GM21390 (cell line): ENCODE data around the gene TPBGL.
"Not testable (repeated sequence)": the region's sequence is repeated elsewhere in the genome, so short reads cannot be mapped to it uniquely, and the experiment has no call there.

Experiments
- ATAC-seq: cut with Tn5 transposase; IDR thresholded peaks from one replicate; pipeline ENCODE4 v1.9.1; 2021; ENCODE audit not compliant: unreplicated experiment

Gene TPBGL

DNA sequence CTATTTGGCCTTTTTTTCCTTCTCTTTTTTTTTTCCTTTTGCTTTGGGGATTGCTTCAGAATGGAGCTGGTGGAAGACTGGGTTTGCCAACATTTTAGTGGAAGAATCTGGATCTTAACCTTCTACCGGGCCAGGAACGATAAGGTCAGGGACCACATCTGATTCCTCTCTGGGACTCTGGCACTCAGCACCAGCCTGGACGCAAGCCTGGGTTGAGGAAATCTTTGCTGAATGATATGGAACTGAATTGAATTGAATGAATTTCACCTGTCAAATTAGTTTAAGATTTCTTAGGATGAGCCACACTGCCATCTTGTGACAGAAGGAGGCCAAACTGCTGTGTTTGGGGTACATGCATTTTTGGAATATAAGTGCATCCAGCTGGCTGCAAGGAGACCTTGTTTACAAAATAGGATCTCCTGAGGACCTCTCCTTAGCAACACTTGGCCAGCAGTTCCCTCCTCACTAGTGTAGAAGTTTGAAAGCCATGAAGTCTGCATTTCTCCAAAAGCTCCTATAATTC is 30.4 kb downstream of the TPBGL start:
- no peak for ATAC-seq

DNA sequence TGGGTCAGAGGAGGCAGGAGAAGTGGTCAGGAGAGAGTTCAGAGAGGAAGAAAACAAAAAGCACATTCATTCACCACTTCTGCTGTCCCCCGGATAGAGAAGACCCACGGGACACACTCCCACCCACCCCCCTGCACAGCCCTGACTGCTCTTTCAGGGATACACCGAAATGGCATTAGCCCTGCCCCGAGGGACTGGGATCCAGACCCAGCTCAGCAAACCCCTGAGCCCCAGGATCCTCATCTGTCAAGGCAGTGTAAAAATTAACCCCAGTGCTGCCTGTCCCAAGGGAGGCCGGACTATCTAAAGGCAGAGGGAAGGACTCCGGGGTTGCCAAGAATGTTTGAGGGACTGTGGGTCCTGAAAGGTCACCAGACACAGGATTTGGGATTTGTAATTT is 31.2 kb downstream of the TPBGL start:
- ATAC-seq, result no peak

DNA sequence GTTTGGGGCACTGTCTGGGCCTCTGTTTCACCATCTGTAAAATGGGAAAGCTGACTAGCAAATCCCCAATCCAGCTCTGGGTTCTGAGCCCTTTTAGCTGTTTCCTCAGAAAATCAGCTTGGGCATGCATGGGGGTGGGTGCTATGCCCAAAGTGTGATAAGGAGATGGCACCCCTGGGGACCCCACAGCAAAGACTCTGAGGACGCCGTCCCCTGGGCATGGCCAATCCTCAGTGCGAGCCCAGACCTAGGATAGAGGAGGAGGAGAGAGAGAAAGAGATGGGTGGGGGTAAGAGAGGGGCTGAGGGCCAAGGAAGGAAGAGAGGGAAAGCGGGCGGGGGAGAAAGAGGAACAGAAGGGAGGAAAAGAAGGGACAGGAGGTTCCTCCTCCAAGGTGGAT is 31.8 kb downstream of the TPBGL start:
- no peak for ATAC-seq

DNA sequence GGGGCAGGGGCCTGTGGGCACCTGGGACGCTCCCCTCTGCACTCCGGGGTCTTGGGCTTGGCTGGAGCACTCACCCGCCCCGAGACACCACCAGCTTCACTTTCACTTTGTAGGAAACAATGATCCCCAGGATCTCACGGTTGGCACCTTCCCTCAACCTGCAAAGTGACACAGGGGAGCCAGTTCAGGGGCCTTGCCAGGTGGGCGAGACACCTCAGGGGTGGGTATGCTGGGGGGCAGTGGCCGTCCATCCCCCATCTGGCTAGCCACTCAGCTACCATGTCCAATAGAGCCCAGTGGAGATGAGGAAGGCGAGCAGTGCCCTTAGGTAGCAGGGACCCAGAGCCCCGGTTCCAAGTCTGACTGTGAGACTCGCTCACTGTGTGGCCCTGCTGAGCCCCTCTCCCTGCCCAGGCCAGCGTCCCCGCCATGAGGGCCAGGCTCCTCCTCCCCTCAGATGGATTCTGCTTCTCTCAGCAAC is 32.3 kb downstream of the TPBGL start:
- no peak for ATAC-seq

DNA sequence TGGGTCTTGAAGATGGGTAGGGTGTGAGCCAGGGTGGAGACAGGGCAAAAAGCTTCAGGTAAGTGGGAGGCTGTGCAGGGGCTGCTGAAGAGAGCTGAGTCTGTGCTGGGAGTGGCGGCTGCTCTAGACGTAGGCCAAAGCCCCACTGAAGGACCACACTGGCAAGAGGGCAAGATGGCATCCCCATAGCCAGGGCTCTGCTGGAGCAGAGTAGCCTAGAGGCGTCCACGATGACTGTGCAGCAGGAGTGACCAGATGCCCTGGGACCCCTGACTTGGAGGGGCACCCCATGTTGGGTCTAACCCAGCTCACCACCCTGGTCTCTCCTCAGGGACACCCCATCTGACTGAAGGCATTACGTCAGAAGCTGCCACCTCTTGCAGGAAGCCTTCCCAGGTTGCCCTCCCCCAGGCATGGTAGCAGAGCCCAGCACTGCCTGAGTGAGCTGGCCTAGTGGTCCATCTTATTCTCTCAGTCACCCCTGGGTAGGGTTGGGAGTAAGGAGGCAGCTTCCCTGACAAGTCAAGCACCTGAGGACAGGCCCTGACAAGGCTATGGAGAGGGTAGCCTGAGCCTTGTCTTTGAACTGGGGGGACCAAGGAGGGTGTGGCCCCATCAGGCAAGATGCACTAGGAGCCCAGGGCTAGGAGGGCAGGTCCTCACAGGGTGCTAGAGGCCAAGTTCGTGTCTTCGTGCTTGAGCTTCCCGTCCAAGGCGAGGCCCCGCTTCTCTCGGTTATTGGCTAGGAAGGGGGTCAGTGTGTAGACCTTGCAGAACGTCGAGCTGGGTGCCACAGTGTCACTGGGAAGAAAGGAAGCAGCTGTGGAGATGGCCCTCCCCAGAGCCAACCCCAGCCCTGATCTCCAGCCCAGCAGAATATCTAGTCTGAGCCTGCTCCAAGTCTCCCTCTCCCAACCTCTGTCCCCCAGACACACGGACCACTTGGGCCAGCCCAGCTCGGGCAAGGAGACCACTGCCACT is 33.1 kb downstream of the TPBGL start:
- no peak for ATAC-seq

DNA sequence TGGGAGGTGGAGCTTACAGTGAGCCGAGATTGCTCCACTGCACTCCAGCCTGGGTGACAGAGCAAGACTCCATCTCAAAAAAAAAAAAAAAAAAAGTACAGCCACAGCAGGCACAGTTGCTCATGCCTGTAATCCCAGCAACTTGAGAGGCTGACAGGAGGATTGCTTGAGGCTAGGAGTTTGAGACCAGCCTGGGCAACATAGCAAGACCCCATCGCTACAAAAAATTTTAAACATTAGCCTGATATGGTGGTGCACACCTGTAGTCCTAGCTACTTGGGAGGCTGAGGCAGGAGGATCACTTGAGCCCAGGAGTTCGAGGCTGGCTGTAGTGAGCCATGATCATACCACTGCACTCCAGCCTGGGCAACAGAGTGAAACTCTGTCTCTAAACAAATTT is 34.1 kb downstream of the TPBGL start:
- not testable (repeated sequence) for ATAC-seq

DNA sequence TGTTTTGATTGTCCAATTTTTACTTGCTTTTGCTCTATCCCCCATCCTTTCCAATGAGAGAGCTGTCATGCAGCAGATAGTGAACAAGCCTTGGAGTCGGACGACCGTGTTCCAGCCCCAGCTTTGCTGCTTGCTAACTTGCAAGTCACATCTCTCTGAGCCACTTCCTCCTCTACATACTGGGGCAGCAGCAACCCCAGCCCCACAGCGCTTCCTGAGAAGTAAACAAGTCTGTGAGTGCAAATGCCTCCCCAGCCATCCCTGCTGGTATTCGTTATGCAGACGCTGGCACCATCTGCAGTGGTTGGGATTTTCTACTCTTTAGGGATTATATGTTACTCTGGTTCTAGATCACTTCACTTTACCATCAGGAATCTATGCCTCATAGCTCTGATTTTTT is 35.0 kb downstream of the TPBGL start:
- no peak for ATAC-seq

DNA sequence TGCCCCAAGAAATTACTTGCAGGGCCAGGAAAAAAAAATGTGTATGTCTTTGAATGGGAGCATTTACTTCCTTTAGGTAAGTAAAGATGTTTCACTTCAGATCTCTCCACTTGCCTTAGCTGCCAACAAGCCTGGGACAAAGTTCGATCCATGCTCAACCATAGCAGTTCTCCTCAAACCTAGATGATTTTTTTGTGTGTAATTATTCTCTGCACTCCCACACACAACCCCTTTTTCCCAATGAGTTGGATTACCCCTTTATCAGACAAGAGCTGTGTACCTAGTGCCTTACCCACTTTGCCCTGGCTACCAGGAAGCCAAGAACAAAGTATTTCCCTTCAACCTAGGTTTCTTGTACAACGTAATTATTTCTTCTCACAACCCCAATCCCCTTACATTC is 35.6 kb downstream of the TPBGL start:
- no peak for ATAC-seq

DNA sequence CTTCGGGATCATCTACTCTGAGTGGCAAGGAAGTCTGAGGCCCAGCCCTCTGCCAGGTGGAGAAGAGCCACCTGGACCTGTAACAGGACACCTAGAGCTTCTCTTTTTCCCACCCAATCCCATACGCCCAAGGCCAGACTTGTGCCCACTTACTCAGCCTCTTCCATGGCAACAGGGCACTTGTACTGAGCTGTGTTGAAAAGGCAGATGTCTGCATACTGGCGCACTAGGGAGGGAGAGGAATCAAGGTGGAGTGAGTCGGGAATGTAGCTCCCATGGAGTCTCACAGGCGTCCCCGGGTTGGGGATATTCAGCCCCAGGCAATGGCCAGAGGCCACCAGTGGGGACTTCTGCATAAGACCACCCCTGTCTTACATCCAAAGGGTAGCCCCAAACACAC is 36.1 kb downstream of the TPBGL start:
- ATAC-seq, result no peak

DNA sequence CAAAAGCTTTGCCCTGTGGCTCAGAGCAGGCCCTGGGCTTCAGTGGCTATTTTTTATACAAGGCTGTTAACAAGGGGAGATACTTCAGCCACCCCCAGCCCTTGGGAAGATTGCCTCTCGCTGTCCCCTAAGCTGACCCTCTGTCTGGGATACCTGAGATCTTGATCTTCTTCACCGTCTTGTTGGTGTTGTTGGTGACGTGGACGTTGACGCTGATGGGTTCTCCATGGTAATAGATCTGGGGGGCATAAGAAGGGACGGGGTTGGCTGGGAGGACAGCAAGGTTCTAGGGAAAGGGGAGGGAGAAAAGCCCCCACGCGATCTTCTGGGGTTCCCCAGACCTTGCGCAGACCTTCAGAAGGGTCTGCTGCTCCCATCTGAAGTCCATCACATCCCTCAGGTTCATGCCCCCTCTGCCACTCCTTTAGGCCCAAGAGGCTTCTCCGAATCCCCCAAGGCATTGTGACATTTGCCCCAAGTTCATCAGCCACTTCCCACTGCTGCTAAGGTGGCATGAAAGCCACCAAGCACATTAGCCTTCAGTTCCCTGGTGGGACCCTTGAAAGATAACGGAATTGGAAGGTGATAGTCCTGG is 36.7 kb downstream of the TPBGL start:
- ATAC-seq, result no peak

DNA sequence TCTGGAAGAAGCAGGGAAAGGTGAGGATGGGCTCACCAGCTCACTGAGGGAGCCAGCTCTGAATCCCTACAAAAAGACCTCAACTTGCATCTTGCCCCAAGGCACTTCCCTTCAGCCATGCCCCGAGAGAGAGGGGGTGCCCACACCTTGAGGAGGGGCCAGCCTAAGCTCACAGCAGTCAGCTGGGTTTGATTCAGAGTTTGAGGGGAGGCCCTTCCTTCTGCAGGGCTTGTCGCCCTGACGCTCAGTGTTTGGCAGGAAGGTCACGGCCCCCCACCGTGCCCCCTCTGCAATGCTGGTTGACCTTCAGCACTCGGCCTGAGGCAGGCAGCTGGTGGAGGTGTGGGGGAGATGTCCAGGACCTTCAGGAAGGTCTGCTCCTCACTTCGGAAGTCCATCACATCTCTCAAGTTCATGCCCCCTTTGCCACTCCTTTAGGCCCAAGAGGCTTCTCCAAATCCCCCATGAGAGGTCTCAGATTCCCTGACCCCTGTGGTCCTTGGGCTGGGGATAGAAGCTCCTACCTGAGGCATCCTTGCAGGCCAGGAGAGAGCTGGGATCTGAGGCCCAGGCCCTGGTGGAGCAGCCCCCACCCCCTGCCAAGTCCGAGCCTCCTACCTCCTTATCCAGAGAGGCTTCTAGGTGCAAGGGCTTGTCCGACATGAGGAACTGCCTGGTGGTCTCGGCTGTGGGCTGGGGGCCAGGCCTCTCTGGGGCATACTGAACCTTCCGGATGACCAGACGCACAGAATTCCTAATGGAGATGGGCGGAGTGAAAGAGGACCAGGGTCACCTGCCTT is 37.6 kb downstream of the TPBGL start:
- no peak for ATAC-seq

DNA sequence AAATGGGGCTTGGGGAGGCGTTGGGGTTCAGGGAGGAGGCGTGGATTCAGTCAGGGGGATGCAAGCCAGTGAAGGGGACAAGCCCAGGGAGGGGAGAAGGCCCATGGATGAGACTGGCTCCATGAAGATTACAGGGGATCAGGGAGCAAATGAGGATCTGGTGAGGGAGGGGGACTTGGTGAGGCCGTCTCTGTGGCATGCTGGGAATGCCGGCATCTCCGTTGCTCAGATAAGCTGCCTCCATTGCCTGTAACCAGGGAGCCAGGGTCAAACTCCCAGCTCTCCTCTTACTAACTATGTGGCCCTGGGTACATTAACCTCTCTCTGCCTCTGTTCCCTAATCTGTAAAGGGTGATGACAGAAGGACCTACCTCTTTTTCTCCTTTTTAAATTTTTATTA is 38.7 kb downstream of the TPBGL start:
- no peak for ATAC-seq

DNA sequence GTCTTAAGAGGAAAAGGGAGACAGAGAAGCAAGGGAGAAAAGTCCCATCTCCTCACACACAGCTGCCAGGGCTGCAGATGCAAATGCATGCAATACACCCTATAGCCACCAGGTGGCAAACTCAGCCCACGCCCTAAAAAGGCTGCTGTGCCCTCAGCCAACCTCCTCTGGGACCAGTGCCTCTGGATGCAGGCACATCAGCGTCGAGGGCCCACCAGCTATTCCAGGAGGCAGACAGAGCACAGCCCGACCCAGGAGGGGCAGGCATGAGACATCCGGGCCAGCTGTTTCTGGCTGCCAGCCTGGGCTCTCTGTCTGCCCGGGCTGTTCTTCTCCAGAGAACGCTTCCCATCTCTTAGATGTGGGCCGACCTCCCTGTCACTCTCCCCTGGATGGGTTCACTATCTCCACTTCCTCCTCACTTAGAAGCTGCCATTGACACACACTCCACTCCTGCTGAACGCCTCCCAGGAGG is 39.7 kb downstream of the TPBGL start:
- no peak for ATAC-seq

DNA sequence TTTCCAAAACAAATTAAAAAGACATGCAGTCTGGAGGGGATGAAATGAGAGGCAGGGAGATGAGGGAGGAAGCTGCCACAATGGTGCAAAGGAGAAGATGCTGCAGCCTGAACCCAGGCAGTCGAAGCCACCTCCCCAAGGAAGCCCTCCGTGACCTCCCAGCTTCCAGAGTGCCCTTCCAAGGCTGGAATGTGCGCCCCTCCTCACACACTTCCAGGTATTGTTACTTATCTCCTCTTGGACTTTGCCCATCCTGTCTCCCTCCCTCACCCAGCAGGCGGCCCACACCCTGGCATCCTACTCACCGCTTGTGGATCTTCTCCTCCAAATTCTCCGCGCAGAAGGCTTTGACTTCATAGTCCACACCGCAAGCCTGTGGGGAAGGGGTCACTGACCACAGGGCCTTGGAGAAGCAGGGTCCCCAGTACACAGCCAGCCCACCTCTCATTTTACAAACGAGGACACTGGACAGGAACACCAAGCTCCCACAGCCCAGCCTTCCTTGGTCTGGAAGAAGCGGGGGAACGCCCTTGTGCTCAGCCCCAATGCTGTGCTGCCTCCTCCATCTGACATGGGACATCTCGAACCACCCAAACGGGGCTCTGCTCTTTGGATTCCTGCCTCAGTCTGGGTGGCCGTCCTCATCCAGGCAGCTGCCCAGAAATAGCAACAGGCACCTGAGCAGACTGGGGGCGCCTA is 40.3 kb downstream of the TPBGL start:
- ATAC-seq, result no peak

DNA sequence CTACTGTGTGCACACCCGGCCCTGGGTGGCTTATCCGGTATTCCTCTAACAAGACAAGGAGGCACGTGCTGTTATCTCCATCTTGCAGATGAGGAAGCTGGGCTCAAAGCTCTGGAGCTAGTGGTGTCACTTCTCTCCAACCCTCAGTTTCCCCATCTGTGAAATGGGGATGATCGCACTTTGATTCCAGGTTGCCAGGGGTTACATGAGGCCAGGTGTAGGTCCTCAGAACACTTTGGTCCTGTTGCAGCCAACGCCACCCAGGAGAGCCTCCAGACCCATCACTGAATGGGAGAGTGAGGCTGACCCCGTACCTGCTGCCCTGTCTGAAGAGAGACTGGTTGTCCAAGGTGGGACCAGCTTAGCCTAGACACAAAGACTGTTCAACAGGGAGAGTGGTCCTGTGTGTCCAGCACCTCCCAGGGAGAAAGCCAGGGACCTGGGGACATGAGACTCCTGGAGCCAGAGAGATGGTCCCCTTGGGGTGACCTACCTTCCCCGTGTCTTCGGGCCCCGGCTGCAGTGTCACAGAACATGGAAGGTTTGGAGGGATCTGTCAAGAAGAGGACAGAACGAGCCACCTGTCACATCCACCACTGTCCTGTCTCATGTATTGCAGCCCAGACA is 41.0 kb downstream of the TPBGL start:
- no peak for ATAC-seq

DNA sequence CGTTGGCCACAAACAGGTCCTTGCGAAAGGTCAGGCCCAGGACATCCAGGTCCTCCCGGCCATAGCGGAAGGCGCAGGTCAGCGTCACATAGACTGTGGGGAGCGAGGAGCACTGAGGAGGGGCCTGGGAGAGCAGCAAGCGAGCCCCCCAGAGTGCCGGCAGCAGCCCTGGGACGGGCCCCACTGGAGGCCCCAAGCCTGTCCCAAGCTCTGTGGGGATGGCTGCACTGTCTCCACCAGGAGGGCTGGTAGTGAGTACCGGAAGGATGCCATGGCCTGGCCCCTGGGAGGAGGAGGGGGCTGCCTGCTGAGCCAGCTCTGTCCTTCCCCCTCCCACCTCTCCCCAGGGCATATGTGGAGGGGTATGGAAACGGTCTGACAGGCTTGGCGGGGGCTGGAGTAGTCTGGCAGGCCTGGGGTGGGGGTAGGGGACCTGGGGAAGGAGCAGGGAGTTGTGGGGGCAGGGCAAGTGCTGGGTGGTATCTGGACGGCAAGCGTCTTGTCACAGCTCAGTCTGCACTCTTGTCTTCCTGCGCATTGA is 42.9 kb downstream of the TPBGL start:
- ATAC-seq, result no peak

DNA sequence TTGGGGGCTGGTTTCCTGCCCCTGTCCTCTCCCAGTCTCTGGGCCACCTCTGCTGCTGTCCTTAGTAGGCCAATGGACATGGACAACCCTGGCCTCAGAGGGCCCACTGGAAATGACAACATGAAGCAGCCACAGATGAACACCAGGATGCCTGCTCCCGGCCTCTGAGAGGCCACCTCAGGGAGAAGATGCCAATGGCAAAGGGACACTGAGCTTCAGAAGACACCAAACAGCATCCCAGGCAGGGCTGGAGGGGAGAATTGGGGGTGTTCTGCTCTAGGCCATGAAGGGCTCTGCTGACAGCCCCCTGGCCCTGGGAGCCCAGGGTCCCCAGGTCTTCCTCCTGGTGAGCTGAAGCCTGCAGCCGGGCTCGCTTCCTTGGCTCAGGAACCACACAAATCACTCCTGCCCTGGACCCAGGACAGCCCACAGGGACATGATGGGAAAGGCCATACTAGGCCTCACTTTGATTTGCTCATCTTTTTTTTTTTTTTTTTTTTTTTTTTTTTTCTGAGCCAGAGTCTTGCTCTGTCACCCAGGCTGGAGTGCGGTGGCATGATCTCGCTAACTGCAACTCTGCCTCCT is 45.3 kb downstream of the TPBGL start:
- ATAC-seq, result no peak

DNA sequence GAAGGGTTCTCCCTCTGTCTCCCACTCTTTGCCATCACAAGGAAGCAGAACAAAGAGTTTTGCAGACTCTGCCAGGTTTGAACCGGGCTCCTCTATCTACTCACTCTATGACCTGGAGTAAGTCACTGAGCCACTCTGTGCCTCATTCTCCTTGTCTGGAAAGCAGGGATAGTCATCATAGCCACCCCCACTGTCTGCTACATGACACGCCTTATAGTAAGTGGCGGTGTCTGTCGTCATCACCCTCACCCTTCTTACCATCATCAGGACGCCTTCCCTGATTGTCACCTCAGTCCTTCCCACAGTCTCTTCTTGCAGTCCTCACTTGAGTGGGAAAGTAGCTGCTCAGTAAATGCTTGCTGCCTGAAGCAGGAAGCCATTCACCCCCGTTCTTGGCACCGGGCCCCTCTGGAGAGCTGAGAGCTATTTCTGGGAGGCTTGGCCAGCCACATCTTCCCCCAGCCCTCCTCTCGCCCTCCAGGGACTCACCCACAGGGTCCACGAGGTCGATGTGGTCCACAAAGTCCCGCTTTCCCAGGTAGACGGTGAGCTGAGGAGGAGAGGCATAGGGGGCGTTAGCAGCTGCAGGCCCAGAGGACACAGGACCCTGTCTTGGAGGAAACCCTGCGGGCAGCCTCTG is 46.4 kb downstream of the TPBGL start:
- no peak for ATAC-seq

DNA sequence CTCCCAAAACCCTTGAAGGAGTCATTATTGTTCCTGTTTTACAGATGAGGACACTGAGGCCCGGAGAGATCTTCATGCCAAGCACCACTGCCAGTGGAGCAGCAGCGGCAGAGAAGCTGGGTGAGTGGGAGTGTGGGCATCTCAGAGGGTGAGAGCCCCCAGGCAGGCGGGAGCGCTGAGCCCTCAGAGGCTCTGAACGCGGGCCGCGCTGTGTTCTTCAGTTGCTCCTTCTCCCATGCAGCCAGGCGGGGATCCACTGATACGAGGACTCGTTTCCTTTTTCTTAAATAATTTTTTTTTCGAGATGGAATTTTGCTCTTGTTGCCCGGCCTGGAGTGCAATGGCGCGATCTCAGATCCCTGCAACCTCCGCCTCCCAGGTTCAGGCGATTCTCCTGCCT is 47.0 kb downstream of the TPBGL start:
- ATAC-seq, result no peak
